Brain microvascular endothelial cell (primary cell): Measurements from ENCODE around the gene SRPK1.

Source experiments
- DNase-seq: peaks from one replicate; pipeline ENCODE4 v3.0.0-alpha.2; 2020
- H3K27ac ChIP-seq: fragments of 250-450 bp; sonication (Bioruptor Pico); 2 replicates; pipeline ENCODE4 v1.5.1; 2020; ENCODE audit warnings: mild to moderate bottlenecking, moderate library complexity
- H3K27me3 ChIP-seq: fragments of 250-450 bp; sonication (Bioruptor Pico); replicated peaks from 2 replicates; pipeline ENCODE4 v1.5.1; 2020; ENCODE audit warnings: mild to moderate bottlenecking
- H3K36me3 ChIP-seq: fragments of 250-450 bp; sonication (Bioruptor Pico); replicated peaks from 2 replicates; pipeline ENCODE4 v1.5.1; 2020; ENCODE audit warnings: mild to moderate bottlenecking
- H3K4me3 ChIP-seq: 2 replicates; pipeline ENCODE4 v1.5.1; 2011; ENCODE audit warnings: low read depth, mild to moderate bottlenecking, control low read depth, low read length, moderate library complexity
- CTCF ChIP-seq: IDR thresholded peaks from 2 replicates; pipeline ENCODE4 v1.5.1; 2011; ENCODE audit warnings: low read depth, mild to moderate bottlenecking, moderate library complexity, low read length, control low read depth, inconsistent platforms; ENCODE audit errors: missing control alignments
- in situ Hi-C: cut with HindIII; loops from 2 replicates; pipeline ENCODE4 v1.10.0; 2017; ENCODE audit warnings: low sequenced_read_pairs, low pct_ligation_motif_present

SRPK1 gene

GRCh38 chr6:35786810-35787209 lies 134.1 kb downstream of the SRPK1 start:
- in situ Hi-C loops: no loop called here
- H3K4me3 ChIP-seq: no peak overlapping the region
- no peak for DNase-seq
- H3K27me3 ChIP-seq: peaks cover 40% of the 10 kb centered on the region
- no peak overlapping the region for H3K27ac ChIP-seq
- no peak for TF ChIP-seq CTCF
- no peaks in the 10 kb centered on the region for H3K36me3 ChIP-seq

- no peak for DNase-seq
- H3K36me3 ChIP-seq: no peaks in the 10 kb centered on the region
- H3K4me3 ChIP-seq: no peak overlapping the region
- H3K27ac ChIP-seq: no peak overlapping the region
- in situ Hi-C loops: no loop called here
- TF ChIP-seq CTCF: no peak
- H3K27me3 ChIP-seq: peaks cover 40% of the 10 kb centered on the region
These were observed 134.6 kb downstream of the SRPK1 start for GRCh38 chr6:35786272-35786671.

GRCh38 chr6:35784200-35784599 lies 136.7 kb downstream of the SRPK1 start:
- no peak for TF ChIP-seq CTCF
- Histone ChIP-seq H3K27me3 (peaks cover 32% of the 10 kb centered on the region), H3K27ac (no peak overlapping the region), H3K4me3 (no peak overlapping the region), H3K36me3 (no peaks in the 10 kb centered on the region)
- DNase-seq: no peak
- in situ Hi-C loops: no loop called here
